C4-2B (cell line): ENCODE results near the gene DMPK.

Experiments used
- ZFX ChIP-seq: fragments of 450-650 bp; IDR thresholded peaks from 2 replicates; pipeline ENCODE4 v1.6.1; 2017
- TF ChIP-seq, protein P1 (sequence below): fragments of 450-650 bp; conservative IDR thresholded peaks from 2 replicates; pipeline ENCODE4 v1.5.1; 2017; ENCODE audit warnings: mild to moderate bottlenecking

DNA sequence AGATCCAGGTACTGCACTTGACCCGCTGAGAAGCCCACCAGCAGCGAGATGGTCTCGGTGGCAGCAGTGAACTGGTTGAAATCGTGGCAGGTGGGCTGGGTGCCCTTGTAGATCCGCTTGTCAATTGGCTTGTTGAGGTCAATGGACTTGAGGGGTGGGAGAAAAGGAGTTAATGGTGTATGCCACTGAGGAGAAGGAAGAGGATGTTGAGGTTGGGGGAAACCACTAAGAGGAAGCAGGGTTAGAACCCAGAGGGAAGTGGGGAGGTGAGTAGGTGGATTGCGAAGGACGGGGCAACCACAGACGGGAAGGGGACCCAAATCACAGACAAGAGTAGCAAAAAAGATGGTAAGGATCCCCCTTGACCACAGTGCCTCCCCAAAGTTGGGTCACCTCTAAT lies 8.7 kb upstream of the DMPK start:
- TF ChIP-seq, protein P1, sequence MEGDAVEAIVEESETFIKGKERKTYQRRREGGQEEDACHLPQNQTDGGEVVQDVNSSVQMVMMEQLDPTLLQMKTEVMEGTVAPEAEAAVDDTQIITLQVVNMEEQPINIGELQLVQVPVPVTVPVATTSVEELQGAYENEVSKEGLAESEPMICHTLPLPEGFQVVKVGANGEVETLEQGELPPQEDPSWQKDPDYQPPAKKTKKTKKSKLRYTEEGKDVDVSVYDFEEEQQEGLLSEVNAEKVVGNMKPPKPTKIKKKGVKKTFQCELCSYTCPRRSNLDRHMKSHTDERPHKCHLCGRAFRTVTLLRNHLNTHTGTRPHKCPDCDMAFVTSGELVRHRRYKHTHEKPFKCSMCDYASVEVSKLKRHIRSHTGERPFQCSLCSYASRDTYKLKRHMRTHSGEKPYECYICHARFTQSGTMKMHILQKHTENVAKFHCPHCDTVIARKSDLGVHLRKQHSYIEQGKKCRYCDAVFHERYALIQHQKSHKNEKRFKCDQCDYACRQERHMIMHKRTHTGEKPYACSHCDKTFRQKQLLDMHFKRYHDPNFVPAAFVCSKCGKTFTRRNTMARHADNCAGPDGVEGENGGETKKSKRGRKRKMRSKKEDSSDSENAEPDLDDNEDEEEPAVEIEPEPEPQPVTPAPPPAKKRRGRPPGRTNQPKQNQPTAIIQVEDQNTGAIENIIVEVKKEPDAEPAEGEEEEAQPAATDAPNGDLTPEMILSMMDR = no peak
- no peak for TF ChIP-seq ZFX
